Hindlimb muscle (tissue), 1 donor: ENCODE measurements around the gene PDHA1. TPM values are rescaled to one million over a fixed set of nuclear protein-coding genes. Genes with fewer than 3 reads are reported as not detected.

Source experiments
- DNase-seq: peaks from one replicate; pipeline ENCODE4 v3.0.0-alpha.2; 2013
- polyA plus RNA-seq: library from polyadenylated mRNA; unstranded; fragments of 120-200 nt; gene quantifications from one replicate; pipeline ENCODE4 v1.2.1, GENCODE V29; 2013; ENCODE audit not compliant: insufficient read length

PDHA1 gene
- 175 TPM for polyA plus RNA-seq

- peak; percentile 94 for DNase-seq
Measured at GRCh38 chrX:19343535-19344408, at the start of gene PDHA1. Gene PDHA1 (plus strand): TSS chrX:19343927. CDS start chrX:19344038, 111 bp downstream.

GRCh38 chrX:19303256-19303880 lies 40.4 kb upstream of the PDHA1 start:
- DNase-seq = peak; percentile 80

GRCh38 chrX:19326567-19326966 lies 17.2 kb upstream of the PDHA1 start:
- no peak for DNase-seq

DNA sequence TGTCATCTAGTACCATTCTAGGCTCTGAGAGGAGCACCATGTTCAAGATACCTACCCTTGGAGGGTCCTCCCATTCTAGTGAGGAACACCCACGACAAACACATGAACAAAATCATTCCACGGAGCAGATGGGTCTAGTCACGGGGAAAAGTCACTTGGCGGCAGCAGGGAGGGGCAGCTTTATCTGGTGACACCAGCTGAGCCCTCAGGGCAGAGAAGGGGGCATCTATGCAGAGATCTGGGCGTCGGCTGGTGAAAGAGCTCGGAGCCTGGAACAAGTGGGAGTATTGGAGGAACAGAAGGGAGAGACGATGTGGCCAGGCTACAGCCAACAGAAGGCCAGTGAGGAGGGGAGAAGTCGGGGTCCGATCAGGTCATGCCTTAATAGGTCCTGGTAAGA lies 11.9 kb upstream of the PDHA1 start:
- no peak for DNase-seq

GRCh38 chrX:19332983-19333382 lies 10.7 kb upstream of the PDHA1 start:
- DNase-seq = peak; percentile 70

- no peak for DNase-seq
Measured at GRCh38 chrX:19334945-19335626, 8.6 kb upstream of the PDHA1 start.

DNA sequence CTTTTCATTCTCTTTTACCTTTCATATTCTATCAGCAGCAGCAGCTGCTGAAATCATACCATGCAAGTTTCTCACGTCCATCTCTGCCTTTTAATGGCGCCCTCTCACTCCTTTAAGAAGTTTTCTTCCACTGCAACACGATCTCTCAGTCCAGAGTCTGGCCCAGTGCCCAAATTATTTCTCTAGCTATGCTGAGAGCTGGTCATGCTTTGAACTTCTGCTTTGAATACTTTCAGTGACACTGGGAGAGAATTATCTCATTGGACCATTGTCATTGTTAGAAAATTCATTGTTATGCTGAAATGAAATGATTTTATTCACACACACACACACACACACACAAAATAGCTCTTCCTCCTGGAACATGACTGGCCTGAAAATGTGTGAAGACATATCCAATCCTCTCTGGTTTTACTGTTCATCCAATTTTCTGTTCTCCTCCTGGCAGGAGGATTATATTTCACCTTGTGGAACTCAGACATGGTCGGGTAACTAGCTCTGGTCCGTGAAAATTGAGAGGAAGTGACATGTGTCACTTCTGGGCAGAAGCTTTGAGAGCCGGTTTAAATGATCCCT lies 1.3 kb upstream of the PDHA1 start:
- DNase-seq = no peak

GRCh38 chrX:19343085-19343534 lies 617 bp upstream of the PDHA1 start:
- DNase-seq = no peak

DNA sequence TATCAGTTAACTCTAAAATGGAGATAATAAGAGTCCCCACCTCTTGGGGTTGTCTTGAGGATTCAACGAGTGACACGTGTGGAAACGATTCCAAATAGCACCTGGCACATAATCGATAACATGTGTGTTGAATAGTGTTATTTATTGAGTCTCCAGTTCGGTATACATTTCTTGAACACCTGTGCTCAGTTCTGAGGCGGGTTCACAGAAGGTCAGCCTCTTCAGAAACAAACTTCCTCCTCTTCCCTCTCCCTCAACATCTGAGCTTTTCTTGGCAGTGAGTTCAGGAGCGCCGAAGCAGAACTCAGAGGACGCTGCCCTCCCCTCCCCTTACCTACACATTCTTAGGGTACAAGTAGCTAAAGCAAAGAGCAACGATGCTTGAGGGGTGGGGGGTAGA lies 934 bp downstream of the PDHA1 start:
- no peak for DNase-seq

DNA sequence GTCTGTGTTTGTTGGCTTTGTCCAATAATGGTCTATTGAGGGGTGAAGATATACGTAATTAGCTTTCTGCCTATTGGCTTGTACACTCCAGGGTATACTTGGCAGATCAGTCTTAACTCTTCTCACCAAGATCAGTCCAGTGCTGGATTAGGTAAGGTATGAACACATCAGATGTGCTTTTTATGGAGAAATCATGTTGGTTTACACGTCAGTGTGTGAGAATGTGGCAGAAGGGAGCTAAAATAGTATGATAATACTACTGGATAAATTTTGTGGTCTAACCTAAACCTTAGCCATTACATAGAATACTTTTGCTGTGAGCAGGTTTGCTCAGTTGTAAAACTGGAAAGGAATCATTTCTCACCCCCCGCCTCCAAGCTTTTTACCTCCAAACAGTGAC lies 4.2 kb downstream of the PDHA1 start:
- DNase-seq = no peak

- no peak for DNase-seq
Measured at GRCh38 chrX:19349264-19349663, 5.5 kb downstream of the PDHA1 start.

DNA sequence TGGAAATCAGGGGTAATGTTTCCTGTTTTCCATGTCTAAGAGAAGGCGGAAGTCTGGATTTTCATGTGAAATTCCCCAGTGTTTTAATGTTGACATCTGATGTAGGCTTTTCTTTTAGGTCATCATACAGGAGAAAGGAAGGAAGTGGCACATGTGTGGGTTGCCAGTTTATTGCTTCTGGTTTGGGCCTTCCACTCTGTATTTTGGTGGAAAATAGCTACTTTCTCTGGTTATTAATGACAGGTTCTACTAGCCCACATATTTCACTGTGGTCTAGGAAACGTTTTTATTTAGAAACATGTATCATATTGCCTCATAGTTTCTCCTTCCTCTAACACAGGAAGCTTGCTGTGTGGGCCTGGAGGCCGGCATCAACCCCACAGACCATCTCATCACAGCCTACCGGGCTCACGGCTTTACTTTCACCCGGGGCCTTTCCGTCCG lies 7.2 kb downstream of the PDHA1 start:
- no peak for DNase-seq

DNA sequence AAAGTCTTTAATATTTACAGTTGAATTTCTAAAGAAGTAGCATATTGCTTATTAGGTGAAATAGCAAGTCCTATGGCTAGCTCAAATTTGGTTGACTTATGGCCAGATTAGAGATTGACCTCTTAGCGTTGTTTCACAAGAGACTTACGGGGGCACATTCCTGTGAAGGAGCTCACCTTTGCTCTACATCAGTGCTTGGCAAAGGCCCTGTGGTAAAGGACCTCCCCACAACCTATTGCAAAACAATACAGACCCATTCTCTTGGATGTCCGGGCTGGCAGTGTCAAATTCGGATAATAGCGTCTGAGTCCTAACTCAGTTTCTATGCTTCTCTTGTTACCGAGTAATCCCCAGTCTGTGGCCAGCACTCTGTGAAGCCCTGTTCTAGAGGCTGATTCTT lies 10.9 kb downstream of the PDHA1 start:
- DNase-seq = no peak

- DNase-seq = no peak
Measured at GRCh38 chrX:19358521-19358920, 14.8 kb downstream of the PDHA1 start.

GRCh38 chrX:19360903-19361302 lies 17.2 kb downstream of the PDHA1 start:
- no peak for DNase-seq

DNA sequence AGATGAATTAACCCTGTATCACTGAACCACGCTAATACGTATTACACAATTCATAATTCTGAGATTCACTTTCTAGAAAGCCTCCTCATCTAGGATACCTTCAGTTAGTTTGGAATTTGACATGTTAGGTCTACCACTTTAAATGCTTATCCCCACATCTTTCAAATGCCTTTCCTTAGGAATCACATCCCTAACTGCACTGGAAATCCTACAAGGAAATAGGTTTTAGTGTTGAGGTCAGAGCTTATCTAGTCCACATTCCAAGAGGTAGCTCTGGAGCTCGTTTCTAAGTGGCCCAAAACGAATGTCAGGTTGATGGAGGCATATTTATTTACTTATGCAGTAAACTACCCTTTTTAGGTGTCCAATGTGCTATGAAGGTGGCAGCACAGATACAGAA lies 18.0 kb downstream of the PDHA1 start:
- no peak for DNase-seq

DNA sequence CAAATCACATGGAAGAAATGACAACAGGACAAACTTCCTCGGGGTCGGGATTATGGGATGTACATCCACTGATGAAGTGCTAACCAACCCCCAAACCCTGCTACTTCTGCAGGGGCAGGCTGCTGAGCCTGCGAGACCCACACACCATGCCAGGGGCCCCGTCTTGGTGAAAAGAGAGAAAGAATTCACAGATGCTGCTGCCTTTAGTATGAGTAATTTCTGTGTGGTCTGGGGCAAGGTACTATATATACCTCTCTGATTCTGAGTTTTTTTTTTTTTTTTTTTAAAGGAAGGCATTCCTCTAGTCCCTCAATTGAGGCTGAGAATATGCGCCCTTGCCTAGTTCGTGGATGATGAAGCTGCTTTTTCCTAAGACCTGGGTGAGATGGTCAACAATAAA lies 24.8 kb downstream of the PDHA1 start:
- no peak for DNase-seq

DNA sequence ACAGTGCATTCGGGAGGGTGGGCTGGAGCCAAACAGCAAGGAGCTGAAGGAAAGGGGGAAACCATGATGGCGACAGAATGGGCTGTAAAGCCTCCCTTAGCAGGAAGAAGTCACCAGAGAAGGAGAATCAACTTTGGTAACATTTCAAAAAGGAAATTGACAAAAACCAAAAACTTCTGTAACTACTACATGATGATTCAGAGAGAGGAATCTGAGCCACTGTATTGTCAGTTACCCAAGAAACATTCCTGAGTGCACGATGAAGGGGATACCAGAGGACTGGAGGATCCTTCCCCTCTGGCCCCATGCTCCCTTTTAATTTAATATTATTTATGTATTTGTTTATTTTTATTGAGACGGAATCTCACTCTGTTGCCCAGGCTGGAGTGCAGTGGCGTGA lies 26.3 kb downstream of the PDHA1 start:
- no peak for DNase-seq

- DNase-seq = peak; percentile 63
Measured at GRCh38 chrX:19372170-19372546, 28.4 kb downstream of the PDHA1 start.

DNA sequence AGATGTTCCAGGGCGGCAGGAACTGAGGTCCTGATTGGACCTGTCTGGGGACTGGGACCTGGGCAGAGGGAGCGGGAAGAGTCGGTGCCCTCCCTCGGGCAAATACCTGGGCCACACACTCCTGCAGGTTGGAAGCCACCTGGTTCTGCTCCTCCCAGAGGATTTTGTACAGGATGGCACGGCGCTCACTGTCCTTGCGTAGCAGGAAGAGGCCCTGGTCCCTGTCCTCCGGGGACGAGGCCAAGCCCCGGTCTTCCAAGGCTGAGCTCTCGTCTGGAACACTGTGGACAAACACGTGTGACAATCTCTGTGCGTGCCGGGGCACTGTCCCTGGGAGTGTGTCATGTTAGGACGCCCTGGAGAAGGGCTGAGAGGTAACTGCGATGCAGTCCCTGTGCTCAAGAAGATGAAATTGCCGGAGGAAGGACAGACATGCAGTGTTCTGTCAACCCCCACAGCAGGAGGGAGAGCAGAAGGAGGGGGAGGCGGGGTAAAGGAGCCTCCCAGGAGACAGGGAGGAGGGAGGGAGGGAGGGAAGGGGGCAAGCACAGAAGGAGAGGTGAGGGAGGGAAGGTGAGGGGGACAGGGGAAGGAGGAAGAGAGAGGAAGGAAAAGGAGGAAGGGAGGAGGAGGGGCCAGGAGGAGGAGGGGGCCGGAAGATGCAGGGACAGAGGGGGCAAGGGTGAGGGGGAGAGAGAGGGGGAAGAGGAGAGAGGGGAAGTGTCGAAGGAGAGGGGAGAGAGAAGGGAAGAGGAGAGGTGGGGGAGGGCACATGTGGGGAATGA lies 29.0 kb downstream of the PDHA1 start:
- peak; percentile 15 for DNase-seq

DNA sequence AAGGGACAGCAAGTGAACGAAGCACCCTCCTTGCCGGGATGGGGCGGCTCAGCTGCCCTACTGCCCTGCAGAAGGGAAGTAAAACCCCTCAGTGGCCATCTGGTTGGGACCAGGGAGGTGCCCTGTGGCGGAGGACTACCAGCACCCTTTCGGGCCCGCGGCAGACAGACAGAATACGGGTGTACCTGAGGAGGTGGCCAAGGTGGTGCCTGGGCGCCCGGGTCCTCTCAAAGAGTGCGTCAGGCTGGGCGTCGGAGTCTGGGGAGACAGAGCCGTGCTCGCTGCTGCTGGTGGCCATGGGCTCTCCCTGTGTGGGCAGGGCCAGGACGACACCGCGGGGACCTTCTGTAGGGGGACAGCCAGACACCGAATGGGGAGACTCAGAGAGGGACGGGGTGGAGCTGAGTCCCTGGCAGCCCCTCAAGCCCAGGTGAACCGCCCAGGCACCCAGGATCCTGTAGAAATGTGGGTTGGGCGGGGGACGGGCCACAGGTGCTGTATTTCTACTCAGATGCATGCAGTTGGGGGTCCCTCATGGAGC lies 29.7 kb downstream of the PDHA1 start:
- DNase-seq = no peak

GRCh38 chrX:19375546-19375945 lies 31.8 kb downstream of the PDHA1 start:
- DNase-seq = no peak
